Thyroid gland (tissue), 4 donors: ENCODE measurements around the gene ACAP2.

Experiments
- CTCF ChIP-seq, 6 experiments: fragments of 200-600 bp in 3 of 6; fragments of 450-650 bp in 3 of 6; sonication (generic) in 3 of 6; IDR thresholded peaks; one replicate each; pipeline ENCODE4 v1.5.1; 2016 to 2019; ENCODE audit warnings: antibody characterized with exemption in 6 of 6, mild to moderate bottlenecking in 2 of 6, inconsistent platforms in 1 of 6, moderate library complexity in 1 of 6
- POLR2A ChIP-seq, 2 donors: fragments of 450-650 bp; IDR thresholded peaks; one replicate each; pipeline ENCODE4 v1.6.1; 2017; ENCODE audit warnings: antibody characterized with exemption in 2 of 2, mild to moderate bottlenecking in 2 of 2, moderate library complexity in 1 of 2

GRCh38 chr3:195256639-195257453 lies 186.0 kb downstream of the ACAP2 start:
- TF ChIP-seq CTCF (IDR thresholded peaks at IDR 0.05) (no peak), POLR2A (IDR thresholded peaks at IDR 0.05) (no peak)
